K562 (cell line): ENCODE data around the gene LYPD4. TPM values are rescaled to one million over a fixed set of nuclear protein-coding genes. Genes with fewer than 3 reads are reported as not detected.

Source experiments
- ATF7 ChIP-seq: fragments of 450-650 bp; IDR thresholded peaks from 2 replicates; pipeline ENCODE4 v1.7.1; 2014; ENCODE audit warnings: mild to moderate bottlenecking, moderate library complexity
- BRF1 ChIP-seq: IDR thresholded peaks from 3 replicates; pipeline ENCODE4 v1.6.1; 2011; ENCODE audit warnings: borderline replicate concordance, mild to moderate bottlenecking; ENCODE audit not compliant: insufficient read length; ENCODE audit errors: extremely low read depth
- DDX20 ChIP-seq: fragments of 450-650 bp; IDR thresholded peaks from 2 replicates; pipeline ENCODE4 v1.6.1; 2016; ENCODE audit warnings: missing genetic modification characterization, low read depth, mild to moderate bottlenecking, missing compliant biosample characterization, moderate library complexity
- E4F1 ChIP-seq: fragments of 250-450 bp; sonication (Bioruptor Pico); IDR thresholded peaks from 2 replicates; pipeline ENCODE4 v1.5.0; 2021; ENCODE audit warnings: mild to moderate bottlenecking, borderline replicate concordance
- HLTF ChIP-seq: fragments of 450-650 bp; IDR thresholded peaks from 2 replicates; pipeline ENCODE4 v1.6.1; 2016
- KLF13 ChIP-seq: fragments of 450-650 bp; IDR thresholded peaks from 2 replicates; pipeline ENCODE4 v1.6.1; 2016; ENCODE audit warnings: missing genetic modification characterization, low read depth, mild to moderate bottlenecking, missing compliant biosample characterization, moderate library complexity, borderline replicate concordance
- KLF6 ChIP-seq: fragments of 250-450 bp; sonication (Bioruptor Pico); IDR thresholded peaks from 2 replicates; pipeline ENCODE4 v1.4.0; 2020; ENCODE audit warnings: mild to moderate bottlenecking, moderate library complexity, borderline replicate concordance
- MEF2D ChIP-seq: conservative IDR thresholded peaks from 2 replicates; pipeline ENCODE4 v1.6.1; 2016; ENCODE audit warnings: low read depth, missing genetic modification characterization, missing compliant biosample characterization
- NCOR1 ChIP-seq: fragments of 450-650 bp; IDR thresholded peaks from 2 replicates; pipeline ENCODE4 v1.6.1; 2016; ENCODE audit warnings: mild to moderate bottlenecking, moderate library complexity
- PTTG1 ChIP-seq: fragments of 450-650 bp; IDR thresholded peaks from 2 replicates; pipeline ENCODE4 v1.6.1; 2016; ENCODE audit warnings: low read depth, mild to moderate bottlenecking, missing genetic modification characterization, missing compliant biosample characterization
- SNRNP70 ChIP-seq: fragments of 200-400 bp; formaldehyde crosslinking; optimal IDR thresholded peaks from 2 replicates; pipeline ENCODE3; 2017; ENCODE audit warnings: low read depth, low read length
- THAP12 ChIP-seq: fragments of 250-450 bp; sonication (Bioruptor Pico); IDR thresholded peaks from 2 replicates; pipeline ENCODE4 v1.9.0; 2021; ENCODE audit warnings: mild to moderate bottlenecking, inconsistent platforms
- ZKSCAN1 ChIP-seq: fragments of 150-350 bp; IDR thresholded peaks from 2 replicates; pipeline ENCODE4 v1.6.1; 2016; ENCODE audit warnings: low read depth, low read length
- polyA plus RNA-seq, 8 experiments: library from polyadenylated mRNA; depleted of rRNA in 4 of 8; stranded (reverse) in 5 of 8; unstranded in 3 of 8; fragments of >200 nt; fragmentation: Nextera tagmentation in 2 of 8; fragmentation: Illumina TruSeq in 1 of 8; extraction: Ambion mirVana in 2 of 8; extraction: Trizol in 1 of 8; gene quantifications; 2 replicates each; pipeline versions ENCODE4 v1.2.1 to v1.2.3, GENCODE V29; 2011 to 2014; ENCODE audit warnings: inconsistent platforms in 1 of 8, missing spikeins in 1 of 8
- total RNA-seq, 7 experiments: library from RNA; depleted of rRNA in 6 of 7; stranded (reverse); fragments of >200 nt in 6 of 7; fragmentation: Illumina TruSeq in 2 of 7; extraction: Trizol in 2 of 7; gene quantifications; 2 replicates each; pipeline versions ENCODE4 v1.2.1 to v1.2.3, GENCODE V29; 2011 to 2021; ENCODE audit warnings: low replicate concordance in 1 of 7
- TF ChIP-seq, protein P1 (sequence below): fragments of 250-450 bp; sonication (Bioruptor Pico); IDR thresholded peaks from 2 replicates; pipeline ENCODE4 v1.8.0; 2022; ENCODE audit warnings: inconsistent platforms, mild to moderate bottlenecking, moderate library complexity, borderline replicate concordance
- TF ChIP-seq, protein P2 (sequence below): fragments of 250-450 bp; sonication (Bioruptor Pico); IDR thresholded peaks from 2 replicates; pipeline ENCODE4 v1.4.0; 2020; ENCODE audit warnings: mild to moderate bottlenecking, moderate library complexity
- TF ChIP-seq, protein P3 (sequence below): fragments of 250-450 bp; sonication (Bioruptor Pico); IDR thresholded peaks from 2 replicates; pipeline ENCODE4 v1.8.0; 2022; ENCODE audit warnings: inconsistent platforms

LYPD4 gene
- total and polyA plus RNA-seq, 9 of the 15 experiments (the other 6 are each of a cell fraction or from before 2014, with no cell fraction given) = 0.11 TPM; not detected in 8

DNA sequence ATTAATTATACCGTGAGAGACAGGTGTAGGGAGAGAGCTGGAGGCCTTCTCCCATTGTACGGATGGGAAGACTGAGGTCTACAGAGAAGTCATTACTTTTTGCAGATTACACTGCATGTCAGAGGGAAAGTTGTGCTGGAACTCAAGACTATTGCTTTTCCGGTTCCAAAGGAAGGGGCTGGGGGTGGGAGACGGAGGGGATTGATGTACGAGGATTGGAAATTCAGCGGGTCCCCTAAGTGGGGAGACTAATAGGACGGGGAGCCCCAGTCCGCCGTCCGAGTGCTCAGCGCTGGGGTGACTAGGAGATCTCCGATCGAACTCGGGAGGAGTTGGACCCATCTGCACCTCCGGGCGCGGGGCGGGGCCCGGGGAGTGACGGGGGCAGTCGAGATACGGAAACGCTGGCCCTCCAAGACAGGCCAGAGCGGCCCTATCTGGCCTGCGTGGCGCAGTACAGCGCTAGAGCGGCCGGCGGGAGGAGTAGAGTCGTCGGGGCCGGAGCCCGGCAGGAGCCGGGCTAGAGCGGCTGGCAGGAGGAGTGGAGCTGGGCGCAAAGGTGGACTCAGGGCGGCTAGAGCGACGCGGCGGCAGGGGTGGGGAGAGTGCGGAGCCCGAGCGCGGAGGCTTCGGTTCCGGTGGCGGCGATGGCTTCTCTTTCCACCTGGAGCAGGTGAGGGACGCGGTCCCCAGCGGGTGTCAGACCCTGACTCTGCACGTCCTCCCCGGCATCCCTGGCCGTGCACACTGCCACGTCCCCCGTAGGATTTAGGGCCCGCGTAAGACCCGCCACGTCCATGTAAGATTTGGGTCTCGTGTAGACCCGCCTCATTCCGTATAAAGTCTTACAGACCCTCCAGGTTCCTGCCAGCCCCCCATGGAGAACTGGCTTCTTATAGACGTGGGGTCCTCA, 39.6 kb upstream of the LYPD4 start (continued):
- peak; percentile 54 for TF ChIP-seq NCOR1
- no peak for TF ChIP-seq SNRNP70
- TF ChIP-seq, protein P1, sequence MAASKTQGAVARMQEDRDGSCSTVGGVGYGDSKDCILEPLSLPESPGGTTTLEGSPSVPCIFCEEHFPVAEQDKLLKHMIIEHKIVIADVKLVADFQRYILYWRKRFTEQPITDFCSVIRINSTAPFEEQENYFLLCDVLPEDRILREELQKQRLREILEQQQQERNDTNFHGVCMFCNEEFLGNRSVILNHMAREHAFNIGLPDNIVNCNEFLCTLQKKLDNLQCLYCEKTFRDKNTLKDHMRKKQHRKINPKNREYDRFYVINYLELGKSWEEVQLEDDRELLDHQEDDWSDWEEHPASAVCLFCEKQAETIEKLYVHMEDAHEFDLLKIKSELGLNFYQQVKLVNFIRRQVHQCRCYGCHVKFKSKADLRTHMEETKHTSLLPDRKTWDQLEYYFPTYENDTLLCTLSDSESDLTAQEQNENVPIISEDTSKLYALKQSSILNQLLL (CRISPR knock-in tag) = no peak
- 0 out of 2 replicates have a peak, but pooled peaks have one; percentile 13 for TF ChIP-seq HLTF
- TF ChIP-seq KLF6 (CRISPR knock-in tag) = no peak
- TF ChIP-seq E4F1 (CRISPR knock-in tag) = no peak
- TF ChIP-seq THAP12 (CRISPR knock-in tag) = peak; percentile 100
- no peak for TF ChIP-seq KLF13 (tag)
- no peak for TF ChIP-seq PTTG1
- TF ChIP-seq ATF7 = peak; percentile 77
- no peak for TF ChIP-seq BRF1
- TF ChIP-seq, protein P2, sequence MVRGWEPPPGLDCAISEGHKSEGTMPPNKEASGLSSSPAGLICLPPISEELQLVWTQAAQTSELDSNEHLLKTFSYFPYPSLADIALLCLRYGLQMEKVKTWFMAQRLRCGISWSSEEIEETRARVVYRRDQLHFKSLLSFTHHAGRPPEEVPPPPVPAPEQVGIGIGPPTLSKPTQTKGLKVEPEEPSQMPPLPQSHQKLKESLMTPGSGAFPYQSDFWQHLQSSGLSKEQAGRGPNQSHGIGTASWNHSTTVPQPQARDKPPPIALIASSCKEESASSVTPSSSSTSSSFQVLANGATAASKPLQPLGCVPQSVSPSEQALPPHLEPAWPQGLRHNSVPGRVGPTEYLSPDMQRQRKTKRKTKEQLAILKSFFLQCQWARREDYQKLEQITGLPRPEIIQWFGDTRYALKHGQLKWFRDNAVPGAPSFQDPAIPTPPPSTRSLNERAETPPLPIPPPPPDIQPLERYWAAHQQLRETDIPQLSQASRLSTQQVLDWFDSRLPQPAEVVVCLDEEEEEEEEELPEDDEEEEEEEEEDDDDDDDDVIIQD (CRISPR knock-in tag) = 0 out of 2 replicates have a peak, but pooled peaks have one; percentile 61
- no peak for TF ChIP-seq MEF2D
- TF ChIP-seq, protein P3, sequence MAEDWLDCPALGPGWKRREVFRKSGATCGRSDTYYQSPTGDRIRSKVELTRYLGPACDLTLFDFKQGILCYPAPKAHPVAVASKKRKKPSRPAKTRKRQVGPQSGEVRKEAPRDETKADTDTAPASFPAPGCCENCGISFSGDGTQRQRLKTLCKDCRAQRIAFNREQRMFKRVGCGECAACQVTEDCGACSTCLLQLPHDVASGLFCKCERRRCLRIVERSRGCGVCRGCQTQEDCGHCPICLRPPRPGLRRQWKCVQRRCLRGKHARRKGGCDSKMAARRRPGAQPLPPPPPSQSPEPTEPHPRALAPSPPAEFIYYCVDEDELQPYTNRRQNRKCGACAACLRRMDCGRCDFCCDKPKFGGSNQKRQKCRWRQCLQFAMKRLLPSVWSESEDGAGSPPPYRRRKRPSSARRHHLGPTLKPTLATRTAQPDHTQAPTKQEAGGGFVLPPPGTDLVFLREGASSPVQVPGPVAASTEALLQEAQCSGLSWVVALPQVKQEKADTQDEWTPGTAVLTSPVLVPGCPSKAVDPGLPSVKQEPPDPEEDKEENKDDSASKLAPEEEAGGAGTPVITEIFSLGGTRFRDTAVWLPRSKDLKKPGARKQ (CRISPR knock-in tag) = no peak
- peak; percentile 59; the same call in 1 of the 2 replicates for TF ChIP-seq ZKSCAN1
- no peak for TF ChIP-seq DDX20 (tag)
